Measurements from ENCODE around the gene USPL1.

The USPL1 gene

DNA sequence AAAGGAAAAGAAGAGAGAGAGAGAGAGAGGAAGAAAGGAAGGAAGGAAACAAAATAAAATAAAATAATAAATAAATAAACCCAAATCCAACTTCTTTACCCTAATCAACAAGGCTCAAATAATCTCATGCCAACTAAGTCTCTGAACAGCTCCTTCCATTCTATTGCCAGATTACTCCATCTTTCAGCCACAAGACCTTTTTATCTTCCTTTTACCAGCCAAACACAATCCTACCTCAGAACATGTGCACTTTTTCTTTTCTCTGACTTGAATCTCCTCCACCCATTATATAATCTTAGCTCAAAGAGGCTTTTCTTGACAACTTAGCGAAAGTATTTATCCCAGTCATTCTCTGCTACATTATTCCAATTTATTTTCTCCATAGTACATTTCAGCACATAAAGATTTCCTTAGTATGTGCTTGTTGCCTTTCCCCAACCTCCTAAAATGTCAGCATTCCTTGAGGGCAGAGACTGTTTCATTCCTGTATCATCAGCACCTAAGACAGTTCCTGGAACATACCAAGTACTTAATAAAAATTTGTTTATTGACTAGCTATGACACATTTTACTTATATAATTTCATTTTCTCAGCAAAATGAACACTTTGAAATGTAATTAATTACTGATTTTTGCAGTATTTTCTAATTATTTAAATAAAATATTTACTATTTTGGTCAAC lies 33.5 kb upstream of the USPL1 start:
- ATAC-seq = no peak
- no peak for TF ChIP-seq RARB (CRISPR knock-in tag; IDR thresholded peaks at IDR 0.05)
- TF ChIP-seq ARNTL (CRISPR knock-in tag; IDR thresholded peaks at IDR 0.05; ENCODE audit: borderline replicate concordance, low read depth) = no peak
- TF ChIP-seq OSR1 (CRISPR knock-in tag; IDR thresholded peaks at IDR 0.05) = no peak
- no peak for TF ChIP-seq PPARA (CRISPR knock-in tag; IDR thresholded peaks at IDR 0.05; ENCODE audit: borderline replicate concordance)
- TF ChIP-seq ZNF565 (CRISPR knock-in tag; conservative IDR thresholded peaks at IDR 0.05; ENCODE audit: low read depth) = no peak
- TF ChIP-seq ZNF8 (CRISPR knock-in tag; IDR thresholded peaks at IDR 0.05) = no peak
- no peak for TF ChIP-seq ZNF70 (CRISPR knock-in tag; IDR thresholded peaks at IDR 0.05)
- no peak for TF ChIP-seq ESRRG (CRISPR knock-in tag; IDR thresholded peaks at IDR 0.05)
- TF ChIP-seq TCF4 (CRISPR knock-in tag; IDR thresholded peaks at IDR 0.05; ENCODE audit: borderline replicate concordance) = no peak
- TF ChIP-seq, protein P1, sequence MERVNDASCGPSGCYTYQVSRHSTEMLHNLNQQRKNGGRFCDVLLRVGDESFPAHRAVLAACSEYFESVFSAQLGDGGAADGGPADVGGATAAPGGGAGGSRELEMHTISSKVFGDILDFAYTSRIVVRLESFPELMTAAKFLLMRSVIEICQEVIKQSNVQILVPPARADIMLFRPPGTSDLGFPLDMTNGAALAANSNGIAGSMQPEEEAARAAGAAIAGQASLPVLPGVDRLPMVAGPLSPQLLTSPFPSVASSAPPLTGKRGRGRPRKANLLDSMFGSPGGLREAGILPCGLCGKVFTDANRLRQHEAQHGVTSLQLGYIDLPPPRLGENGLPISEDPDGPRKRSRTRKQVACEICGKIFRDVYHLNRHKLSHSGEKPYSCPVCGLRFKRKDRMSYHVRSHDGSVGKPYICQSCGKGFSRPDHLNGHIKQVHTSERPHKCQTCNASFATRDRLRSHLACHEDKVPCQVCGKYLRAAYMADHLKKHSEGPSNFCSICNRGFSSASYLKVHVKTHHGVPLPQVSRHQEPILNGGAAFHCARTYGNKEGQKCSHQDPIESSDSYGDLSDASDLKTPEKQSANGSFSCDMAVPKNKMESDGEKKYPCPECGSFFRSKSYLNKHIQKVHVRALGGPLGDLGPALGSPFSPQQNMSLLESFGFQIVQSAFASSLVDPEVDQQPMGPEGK (CRISPR knock-in tag; IDR thresholded peaks at IDR 0.05; ENCODE audit: borderline replicate concordance) = no peak

- TF ChIP-seq OSR1 (CRISPR knock-in tag; IDR thresholded peaks at IDR 0.05) (no peak), TSHZ2 (CRISPR knock-in tag; IDR thresholded peaks at IDR 0.05) (no peak), ZNF8 (CRISPR knock-in tag; IDR thresholded peaks at IDR 0.05) (no peak), TCF4 (CRISPR knock-in tag; IDR thresholded peaks at IDR 0.05; ENCODE audit: borderline replicate concordance) (no peak), CSDC2 (CRISPR knock-in tag; IDR thresholded peaks at IDR 0.05) (no peak), BACH2 (CRISPR knock-in tag; IDR thresholded peaks at IDR 0.05; ENCODE audit: borderline replicate concordance) (no peak), ZC3H10 (CRISPR knock-in tag; IDR thresholded peaks at IDR 0.05) (no peak), TOX (CRISPR knock-in tag; IDR thresholded peaks at IDR 0.05; ENCODE audit: borderline replicate concordance) (no peak), CSRNP3 (CRISPR knock-in tag; IDR thresholded peaks at IDR 0.05) (no peak), ARNTL (CRISPR knock-in tag; IDR thresholded peaks at IDR 0.05; ENCODE audit: borderline replicate concordance, low read depth) (no peak), ESRRG (CRISPR knock-in tag; IDR thresholded peaks at IDR 0.05) (no peak), SNAI2 (CRISPR knock-in tag; IDR thresholded peaks at IDR 0.05) (no peak), ZFP30 (CRISPR knock-in tag; IDR thresholded peaks at IDR 0.05) (no peak), ZNF70 (CRISPR knock-in tag; IDR thresholded peaks at IDR 0.05) (no peak), ZNF565 (CRISPR knock-in tag; conservative IDR thresholded peaks at IDR 0.05; ENCODE audit: low read depth) (no peak), ZFP3 (CRISPR knock-in tag; IDR thresholded peaks at IDR 0.05) (no peak), RARB (CRISPR knock-in tag; IDR thresholded peaks at IDR 0.05) (no peak), GLIS3 (CRISPR knock-in tag; IDR thresholded peaks at IDR 0.05) (no peak)
- TF ChIP-seq, protein P2, sequence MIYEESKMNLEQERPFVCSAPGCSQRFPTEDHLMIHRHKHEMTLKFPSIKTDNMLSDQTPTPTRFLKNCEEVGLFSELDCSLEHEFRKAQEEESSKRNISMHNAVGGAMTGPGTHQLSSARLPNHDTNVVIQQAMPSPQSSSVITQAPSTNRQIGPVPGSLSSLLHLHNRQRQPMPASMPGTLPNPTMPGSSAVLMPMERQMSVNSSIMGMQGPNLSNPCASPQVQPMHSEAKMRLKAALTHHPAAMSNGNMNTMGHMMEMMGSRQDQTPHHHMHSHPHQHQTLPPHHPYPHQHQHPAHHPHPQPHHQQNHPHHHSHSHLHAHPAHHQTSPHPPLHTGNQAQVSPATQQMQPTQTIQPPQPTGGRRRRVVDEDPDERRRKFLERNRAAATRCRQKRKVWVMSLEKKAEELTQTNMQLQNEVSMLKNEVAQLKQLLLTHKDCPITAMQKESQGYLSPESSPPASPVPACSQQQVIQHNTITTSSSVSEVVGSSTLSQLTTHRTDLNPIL (CRISPR knock-in tag; IDR thresholded peaks at IDR 0.05; ENCODE audit: low read depth) = no peak
- TF ChIP-seq, protein P3, sequence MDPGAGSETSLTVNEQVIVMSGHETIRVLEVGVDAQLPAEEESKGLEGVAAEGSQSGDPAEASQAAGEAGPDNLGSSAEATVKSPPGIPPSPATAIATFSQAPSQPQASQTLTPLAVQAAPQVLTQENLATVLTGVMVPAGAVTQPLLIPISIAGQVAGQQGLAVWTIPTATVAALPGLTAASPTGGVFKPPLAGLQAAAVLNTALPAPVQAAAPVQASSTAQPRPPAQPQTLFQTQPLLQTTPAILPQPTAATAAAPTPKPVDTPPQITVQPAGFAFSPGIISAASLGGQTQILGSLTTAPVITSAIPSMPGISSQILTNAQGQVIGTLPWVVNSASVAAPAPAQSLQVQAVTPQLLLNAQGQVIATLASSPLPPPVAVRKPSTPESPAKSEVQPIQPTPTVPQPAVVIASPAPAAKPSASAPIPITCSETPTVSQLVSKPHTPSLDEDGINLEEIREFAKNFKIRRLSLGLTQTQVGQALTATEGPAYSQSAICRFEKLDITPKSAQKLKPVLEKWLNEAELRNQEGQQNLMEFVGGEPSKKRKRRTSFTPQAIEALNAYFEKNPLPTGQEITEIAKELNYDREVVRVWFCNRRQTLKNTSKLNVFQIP (CRISPR knock-in tag; IDR thresholded peaks at IDR 0.05; ENCODE audit: borderline replicate concordance, low read depth) = no peak
- no peak for ATAC-seq
These were observed 31.9 kb upstream of the USPL1 start for GRCh38 chr13:30585748-30586262.

Measured in SK-N-SH treated with all-trans-retinoic acid at 6 μM for 48 hours (cell line).